Retinal pigment epithelial cell (primary cell): ENCODE data around the gene ANKRD11.
"Not testable (repeated sequence)": the region's sequence is repeated elsewhere in the genome, so short reads cannot be mapped to it uniquely, and the experiment has no call there.

Experiments
- DNase-seq: peaks from one replicate; pipeline ENCODE4 v3.0.0-alpha.2; 2010; ENCODE audit warnings: low read depth
- H3K4me3 ChIP-seq: 2 replicates; pipeline ENCODE4 v1.5.1; 2011; ENCODE audit warnings: mild to moderate bottlenecking, low read length, control low read depth, moderate library complexity
- CTCF ChIP-seq: conservative IDR thresholded peaks from 2 replicates; pipeline ENCODE4 v1.5.1; 2011; ENCODE audit warnings: low read depth, low read length, control low read depth, inconsistent platforms

Gene ANKRD11

GRCh38 chr16:89367538-89367915 lies 122.8 kb downstream of the ANKRD11 start:
- no peak for TF ChIP-seq CTCF
- no peak overlapping the region for H3K4me3 ChIP-seq
- no peak for DNase-seq

- no peak overlapping the region for H3K4me3 ChIP-seq
- no peak for TF ChIP-seq CTCF
- DNase-seq: no peak
These were observed 123.5 kb downstream of the ANKRD11 start for GRCh38 chr16:89366561-89367537.

- TF ChIP-seq CTCF: no peak
- DNase-seq: no peak
- H3K4me3 ChIP-seq: no peak overlapping the region
These were observed 124.4 kb downstream of the ANKRD11 start for GRCh38 chr16:89365996-89366395.

GRCh38 chr16:89365044-89365467 lies 125.3 kb downstream of the ANKRD11 start:
- no peak for TF ChIP-seq CTCF
- H3K4me3 ChIP-seq: no peak overlapping the region
- DNase-seq: no peak

- no peak overlapping the region for H3K4me3 ChIP-seq
- no peak for TF ChIP-seq CTCF
- no peak for DNase-seq
These were observed 125.8 kb downstream of the ANKRD11 start for GRCh38 chr16:89364606-89365005.

- no peak for DNase-seq
- no peak for TF ChIP-seq CTCF
- no peak overlapping the region for H3K4me3 ChIP-seq
These were observed 126.6 kb downstream of the ANKRD11 start for GRCh38 chr16:89363621-89364393.

- H3K4me3 ChIP-seq, DNase-seq: not testable (repeated sequence)
These were observed 127.7 kb downstream of the ANKRD11 start for GRCh38 chr16:89362540-89363223.
